Neural progenitor cell (in vitro differentiated cells): ENCODE data around the gene IL1RAP. TPM values are rescaled to one million over a fixed set of nuclear protein-coding genes. Genes with fewer than 3 reads are reported as not detected.

Experiments used
- DNase-seq: peaks from one replicate; pipeline ENCODE4 v3.0.0-alpha.2; 2016; ENCODE audit warnings: low spot score
- H2AFZ ChIP-seq: fragments of 200-600 bp; sonication (generic); replicated peaks from 2 replicates; pipeline ENCODE4 v1.6.1; 2016; ENCODE audit warnings: antibody characterized with exemption
- H3F3A ChIP-seq: fragments of 200-600 bp; sonication (generic); 2 replicates; pipeline ENCODE4 v1.6.1; 2016; ENCODE audit warnings: antibody characterized with exemption, low read depth
- H3K27ac ChIP-seq: fragments of 200-600 bp; sonication (generic); 2 replicates; pipeline ENCODE4 v1.5.1; 2016; ENCODE audit warnings: mild to moderate bottlenecking
- H3K27me3 ChIP-seq: fragments of 200-600 bp; sonication (generic); 2 replicates; pipeline ENCODE4 v1.6.1; 2016; ENCODE audit warnings: mild to moderate bottlenecking, moderate library complexity
- H3K36me3 ChIP-seq: fragments of 200-600 bp; sonication (generic); 2 replicates; pipeline ENCODE4 v1.5.1; 2016
- H3K4me1 ChIP-seq: fragments of 200-600 bp; sonication (generic); 2 replicates; pipeline ENCODE4 v1.6.1; 2016; ENCODE audit warnings: mixed run types
- H3K4me2 ChIP-seq: fragments of 200-600 bp; sonication (generic); 2 replicates; pipeline ENCODE4 v1.6.1; 2016
- H3K4me3 ChIP-seq: fragments of 200-600 bp; sonication (generic); 2 replicates; pipeline ENCODE4 v1.5.1; 2016
- H3K79me2 ChIP-seq: fragments of 200-600 bp; sonication (generic); 2 replicates; pipeline ENCODE4 v1.6.1; 2016; ENCODE audit warnings: low read depth
- H3K9ac ChIP-seq: fragments of 200-600 bp; sonication (generic); 2 replicates; pipeline ENCODE4 v1.6.1; 2016
- H3K9me3 ChIP-seq: fragments of 200-600 bp; sonication (generic); 2 replicates; pipeline ENCODE4 v1.5.1; 2016; ENCODE audit warnings: low read depth
- H4K20me1 ChIP-seq: fragments of 200-600 bp; sonication (generic); 2 replicates; pipeline ENCODE4 v1.6.1; 2016; ENCODE audit warnings: low read depth
- H3K27ac Mint-ChIP-seq: 3 replicates; pipeline ENCODE4 v1.8.0; 2021; ENCODE audit warnings: mixed read lengths
- H3K27me3 Mint-ChIP-seq: 2 replicates; pipeline ENCODE4 v1.8.0; 2022; ENCODE audit warnings: low read depth, mild to moderate bottlenecking, inconsistent platforms, moderate library complexity, mixed read lengths; ENCODE audit not compliant: insufficient read depth
- H3K36me3 Mint-ChIP-seq: 3 replicates; pipeline ENCODE4 v1.8.0; 2021; ENCODE audit warnings: mixed read lengths
- H3K4me1 Mint-ChIP-seq: 3 replicates; pipeline ENCODE4 v1.8.0; 2021; ENCODE audit warnings: mixed read lengths
- H3K4me3 Mint-ChIP-seq: 3 replicates; pipeline ENCODE4 v1.8.0; 2021; ENCODE audit warnings: mild to moderate bottlenecking, moderate library complexity, mixed read lengths
- H3K9me3 Mint-ChIP-seq: 3 replicates; pipeline ENCODE4 v1.8.0; 2020; ENCODE audit warnings: mixed read lengths
- CTCF ChIP-seq: fragments of 200-600 bp; sonication (generic); IDR thresholded peaks from 2 replicates; pipeline ENCODE4 v1.5.1; 2017; ENCODE audit warnings: antibody characterized with exemption, mild to moderate bottlenecking
- EZH2 ChIP-seq: fragments of 200-600 bp; sonication (generic); IDR thresholded peaks from 2 replicates; pipeline ENCODE4 v1.6.1; 2017; ENCODE audit warnings: antibody characterized with exemption, mild to moderate bottlenecking, moderate library complexity
- EZH2phosphoT487 ChIP-seq: fragments of 200-600 bp; sonication (generic); IDR thresholded peaks from 2 replicates; pipeline ENCODE4 v1.6.1; 2017; ENCODE audit warnings: antibody characterized with exemption
- total RNA-seq: library from RNA; depleted of rRNA; stranded (reverse); fragments of >200 nt; gene quantifications from 2 replicates; pipeline ENCODE4 v1.2.3, GENCODE V29; 2015; ENCODE audit warnings: low replicate concordance

The IL1RAP gene
- total RNA-seq, 1 donor from 2014 or later = 11.3 TPM

DNA sequence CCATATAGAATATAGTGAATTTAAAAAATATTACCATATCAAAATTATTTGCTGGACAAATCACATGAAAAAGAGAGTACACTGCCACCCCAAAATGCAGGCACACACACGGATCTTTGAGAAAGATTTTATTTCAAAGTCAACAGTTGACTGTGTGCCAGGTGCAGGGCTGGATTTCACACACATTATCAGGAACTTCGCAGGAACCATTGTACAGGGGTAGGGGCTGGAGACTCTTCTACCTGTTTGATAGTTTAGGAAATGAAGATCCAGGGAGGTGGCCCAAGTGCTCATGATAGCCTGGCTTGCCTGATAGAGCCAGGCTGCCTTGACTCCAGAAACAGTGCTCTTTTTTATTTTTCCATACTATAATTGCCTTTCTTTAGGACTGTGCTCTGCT lies 54.2 kb downstream of the IL1RAP start:
- no peaks in the 10 kb centered on the region for H3K79me2 ChIP-seq
- H3K9me3 Mint-ChIP-seq = no peaks in the 10 kb centered on the region
- no peaks in the 10 kb centered on the region for H3K27me3 Mint-ChIP-seq
- peaks cover 3% of the 10 kb centered on the region for H3K36me3 Mint-ChIP-seq
- H3K4me3 Mint-ChIP-seq = no peak overlapping the region
- H2AFZ ChIP-seq = no peak overlapping the region
- H3K4me1 ChIP-seq = no peaks in the 10 kb centered on the region
- no peak for DNase-seq
- no peak overlapping the region for H3K4me2 ChIP-seq
- H3K9me3 ChIP-seq = no peaks in the 10 kb centered on the region
- H3K27me3 ChIP-seq = no peaks in the 10 kb centered on the region
- peaks cover 9% of the 10 kb centered on the region for H3K4me1 Mint-ChIP-seq
- no peaks in the 10 kb centered on the region for H3F3A ChIP-seq
- no peak overlapping the region for H3K27ac Mint-ChIP-seq
- no peak overlapping the region for H3K27ac ChIP-seq
- H3K4me3 ChIP-seq = no peak overlapping the region
- H4K20me1 ChIP-seq = no peaks in the 10 kb centered on the region
- no peaks in the 10 kb centered on the region for H3K36me3 ChIP-seq
- no peak overlapping the region for H3K9ac ChIP-seq
- TF ChIP-seq CTCF (no peak), EZH2 (no peak)

GRCh38 chr3:190574473-190574872 lies 60.6 kb downstream of the IL1RAP start:
- TF ChIP-seq CTCF (no peak), EZH2phosphoT487 (no peak)
- H3K9me3 ChIP-seq = no peaks in the 10 kb centered on the region
- Mint-ChIP-seq H3K36me3 (no peaks in the 10 kb centered on the region), H3K9me3 (no peaks in the 10 kb centered on the region), H3K4me1 (no peaks in the 10 kb centered on the region), H3K27ac (no peak overlapping the region), H3K4me3 (no peak overlapping the region), H3K27me3 (no peaks in the 10 kb centered on the region)
- no peak overlapping the region for H3K9ac ChIP-seq
- no peak overlapping the region for H3K4me2 ChIP-seq
- DNase-seq = no peak
- H3K27me3 ChIP-seq = no peaks in the 10 kb centered on the region
- H3K27ac ChIP-seq = no peak overlapping the region
- H3K36me3 ChIP-seq = no peaks in the 10 kb centered on the region
- H3K4me3 ChIP-seq = no peak overlapping the region
- H3F3A ChIP-seq = no peaks in the 10 kb centered on the region
- no peak overlapping the region for H2AFZ ChIP-seq
- H3K79me2 ChIP-seq = no peaks in the 10 kb centered on the region
- H3K4me1 ChIP-seq = no peaks in the 10 kb centered on the region
- H4K20me1 ChIP-seq = no peaks in the 10 kb centered on the region

GRCh38 chr3:190575437-190576185 lies 61.7 kb downstream of the IL1RAP start:
- Histone ChIP-seq H3K4me2 (no peak overlapping the region), H3K79me2 (no peaks in the 10 kb centered on the region), H2AFZ (no peak overlapping the region), H3K9ac (no peak overlapping the region), H3K4me1 (no peaks in the 10 kb centered on the region), H4K20me1 (no peaks in the 10 kb centered on the region), H3K36me3 (no peaks in the 10 kb centered on the region), H3K27me3 (no peaks in the 10 kb centered on the region), H3F3A (no peaks in the 10 kb centered on the region), H3K27ac (no peak overlapping the region), H3K4me3 (no peak overlapping the region), H3K9me3 (no peaks in the 10 kb centered on the region)
- H3K4me3 Mint-ChIP-seq = no peak overlapping the region
- no peaks in the 10 kb centered on the region for H3K9me3 Mint-ChIP-seq
- no peak overlapping the region for H3K27ac Mint-ChIP-seq
- TF ChIP-seq EZH2phosphoT487 (no peak), EZH2 (no peak), CTCF (no peak)
- H3K4me1 Mint-ChIP-seq = no peaks in the 10 kb centered on the region
- no peak for DNase-seq
- no peaks in the 10 kb centered on the region for H3K27me3 Mint-ChIP-seq
- H3K36me3 Mint-ChIP-seq = no peaks in the 10 kb centered on the region
